NCI-H1092 (cell line): ENCODE data around the gene CHKA.

Source experiments
- DNase-seq: peaks from one replicate; lab custom pipeline; 2025; lab: John Stamatoyannopoulos, UW

CHKA gene

GRCh38 chr11:68013611-68014156 lies 107.5 kb downstream of the CHKA start:
- no peak for DNase-seq

- DNase-seq, result no peak
Measured at GRCh38 chr11:68012843-68013610, 108.2 kb downstream of the CHKA start.

DNA sequence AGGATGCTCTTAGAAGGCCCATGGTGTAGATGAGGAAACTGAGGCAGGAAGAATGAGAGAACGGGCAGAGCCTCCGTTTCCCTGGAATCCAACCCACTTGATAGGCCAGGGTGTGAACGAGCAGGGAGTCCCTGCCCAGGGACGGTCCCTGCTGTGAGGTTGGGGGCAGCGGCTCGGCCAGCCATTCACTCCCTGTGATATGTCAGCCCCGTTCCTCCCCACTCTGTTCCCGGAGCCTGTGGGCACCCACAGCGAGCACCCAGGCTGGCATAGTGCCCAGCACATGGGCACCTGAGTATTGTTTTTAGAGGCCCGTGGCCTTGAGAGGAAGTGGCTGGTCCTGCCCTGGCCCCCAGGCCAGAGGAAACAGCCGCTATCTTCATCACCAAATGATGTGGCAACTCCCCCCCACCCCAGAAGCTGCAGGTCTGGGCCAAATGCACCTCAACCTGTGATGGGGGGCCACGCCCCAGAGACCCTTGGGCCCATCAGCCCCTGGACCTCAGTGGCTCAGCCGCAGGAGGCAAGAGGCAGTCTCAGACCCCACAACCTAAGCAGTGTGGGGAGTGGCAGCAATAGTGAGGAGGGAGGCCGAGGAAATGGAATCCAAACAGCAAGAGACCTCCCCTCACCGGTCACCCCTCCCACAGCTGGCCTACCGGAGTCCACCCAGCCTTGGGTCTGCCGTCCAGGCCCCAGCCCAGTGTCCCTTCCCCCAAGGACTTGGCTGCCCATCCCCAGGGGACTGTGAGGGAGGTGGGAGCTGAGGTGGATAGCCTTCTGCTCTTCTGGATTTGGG lies 108.9 kb downstream of the CHKA start:
- DNase-seq, result no peak

DNA sequence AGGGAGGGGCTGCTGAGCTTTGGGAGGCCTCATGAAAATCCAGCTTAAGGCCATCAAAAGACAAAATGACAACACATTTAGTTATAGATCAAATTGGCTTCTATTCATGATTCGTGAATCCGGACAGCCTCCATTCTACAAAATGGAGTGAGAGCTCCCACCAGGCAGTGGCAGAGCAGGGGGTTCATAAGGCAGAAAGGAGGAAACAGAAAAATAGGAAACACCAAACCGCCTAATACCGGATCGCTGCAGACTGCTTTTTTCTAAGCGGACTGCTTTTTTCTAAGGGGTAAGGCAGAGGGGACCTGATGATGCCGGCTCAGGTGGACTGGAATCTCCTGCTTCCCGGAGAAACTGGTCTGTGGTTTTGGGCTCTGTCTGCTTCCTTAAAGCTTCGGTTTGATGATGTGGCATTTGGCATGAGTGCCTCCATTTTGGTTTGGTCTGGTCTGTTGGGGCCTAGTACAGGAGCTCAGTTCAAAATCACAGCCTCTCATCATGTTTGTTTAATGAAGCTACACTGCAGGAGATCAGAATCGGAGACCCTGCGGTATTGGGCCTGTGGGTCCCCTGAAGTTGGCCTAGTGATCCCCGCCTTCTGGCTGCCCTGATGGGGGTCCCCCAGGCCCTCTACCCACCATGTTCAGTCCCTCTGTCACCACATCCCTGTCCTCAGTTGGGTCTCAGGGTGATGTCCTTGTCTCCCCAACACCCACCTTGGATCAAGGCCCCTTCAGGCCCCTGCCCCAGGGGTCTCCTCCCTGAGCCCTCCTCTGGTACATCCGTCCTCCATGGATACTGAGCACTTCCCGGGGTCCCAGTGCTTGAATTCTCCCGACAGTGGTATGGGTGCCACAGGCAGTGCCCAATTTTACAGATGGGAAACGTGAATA lies 109.9 kb downstream of the CHKA start:
- DNase-seq, result no peak

DNA sequence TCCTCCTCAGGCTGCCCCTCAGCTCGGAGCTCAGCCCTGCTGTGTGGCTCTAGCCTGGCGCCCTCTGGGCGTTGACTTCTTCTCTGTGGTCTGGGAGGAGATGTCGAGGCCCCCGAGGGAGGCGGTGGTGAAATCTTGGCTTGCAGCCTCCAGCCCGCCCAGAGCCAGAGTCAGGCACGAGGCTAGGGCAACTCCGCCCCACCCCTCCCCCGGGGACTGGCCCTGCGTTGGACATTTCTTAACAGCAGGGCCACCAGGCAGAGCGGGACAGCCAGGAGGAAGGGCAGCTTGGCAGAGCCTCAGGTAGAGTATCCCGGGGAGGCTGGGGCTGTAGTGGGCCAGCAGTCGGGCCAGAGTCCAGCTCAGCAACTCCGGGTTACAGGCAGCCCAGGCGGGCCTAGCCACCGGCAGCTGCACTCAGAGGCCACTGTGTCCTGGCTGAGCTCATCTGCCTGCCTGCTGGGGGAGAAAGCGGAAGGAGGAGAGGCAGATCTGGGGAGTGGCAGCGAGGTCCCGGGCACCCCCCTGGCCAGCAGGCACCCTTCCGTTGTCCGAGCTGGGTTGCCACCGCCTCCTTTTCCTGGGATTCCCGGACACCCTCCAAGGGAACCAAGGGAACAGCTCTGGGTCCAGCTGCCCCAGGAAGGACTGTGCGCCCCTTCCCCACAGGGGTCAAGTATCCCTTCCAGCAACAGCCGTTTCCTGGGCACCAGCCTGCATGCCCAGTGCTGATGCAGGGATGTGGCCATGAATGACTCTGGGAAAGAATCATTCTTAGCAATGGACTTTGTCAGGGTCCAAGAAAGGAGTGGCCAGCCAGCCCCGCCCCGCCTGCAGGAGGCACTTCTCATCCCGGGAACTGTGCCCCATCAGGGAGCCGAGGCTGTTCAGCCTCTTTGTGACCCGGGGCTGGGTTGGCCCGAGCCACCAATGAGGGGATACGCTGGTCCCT lies 110.8 kb downstream of the CHKA start, which contains the start of gene ALDH3B1:
TSS of gene ALDH3B1 (plus strand) at position 238 of the 952 bp plus-strand sequence. CDS start 4,971 bp downstream, outside the sequence.
- DNase-seq, result no peak

GRCh38 chr11:68009391-68010089 lies 111.6 kb downstream of the CHKA start:
- DNase-seq, result no peak

GRCh38 chr11:68008381-68009337 lies 112.5 kb downstream of the CHKA start:
- DNase-seq, result no peak

DNA sequence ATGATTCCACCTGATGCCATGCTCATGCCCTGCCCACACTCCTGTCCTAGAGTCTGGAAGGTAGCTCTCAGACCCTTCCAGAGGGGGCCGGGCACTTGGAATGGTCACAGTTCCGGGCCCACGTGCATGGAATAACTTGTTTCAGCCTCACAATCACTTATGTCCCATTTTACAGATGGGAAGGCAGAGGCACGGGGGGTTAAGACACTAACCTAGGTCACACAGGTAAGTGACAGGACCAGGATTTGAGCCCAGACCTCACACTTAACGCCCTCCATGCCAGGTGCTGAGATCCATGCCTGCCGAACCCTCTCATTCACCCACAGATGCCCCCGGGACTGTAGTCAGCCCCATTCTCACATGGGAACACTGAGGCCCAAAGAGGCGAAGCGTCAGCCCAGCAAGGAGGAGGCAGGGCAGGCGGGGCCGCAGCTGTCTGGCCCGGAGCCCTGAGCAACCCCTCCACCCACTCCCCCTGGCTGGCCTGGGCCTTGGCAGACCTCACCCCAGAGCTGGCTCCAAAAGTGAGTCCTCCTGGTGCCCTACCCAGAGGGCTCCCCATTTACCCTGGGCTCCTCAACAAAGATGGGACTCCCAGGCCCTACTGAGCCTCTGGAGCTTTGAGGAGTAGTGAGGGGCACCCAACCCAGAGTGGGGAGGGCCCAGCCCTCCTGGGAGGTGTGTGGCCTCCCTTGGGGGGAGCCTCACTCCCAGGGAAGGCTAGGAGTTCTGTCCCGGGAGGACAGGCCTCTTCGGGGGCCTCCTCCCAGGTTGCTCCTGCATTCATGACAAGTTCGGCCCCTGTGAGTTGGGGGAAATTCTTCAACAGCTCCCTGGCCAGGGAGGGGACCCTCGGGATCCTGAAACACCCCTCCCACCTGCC lies 113.4 kb downstream of the CHKA start:
- DNase-seq, result no peak

DNA sequence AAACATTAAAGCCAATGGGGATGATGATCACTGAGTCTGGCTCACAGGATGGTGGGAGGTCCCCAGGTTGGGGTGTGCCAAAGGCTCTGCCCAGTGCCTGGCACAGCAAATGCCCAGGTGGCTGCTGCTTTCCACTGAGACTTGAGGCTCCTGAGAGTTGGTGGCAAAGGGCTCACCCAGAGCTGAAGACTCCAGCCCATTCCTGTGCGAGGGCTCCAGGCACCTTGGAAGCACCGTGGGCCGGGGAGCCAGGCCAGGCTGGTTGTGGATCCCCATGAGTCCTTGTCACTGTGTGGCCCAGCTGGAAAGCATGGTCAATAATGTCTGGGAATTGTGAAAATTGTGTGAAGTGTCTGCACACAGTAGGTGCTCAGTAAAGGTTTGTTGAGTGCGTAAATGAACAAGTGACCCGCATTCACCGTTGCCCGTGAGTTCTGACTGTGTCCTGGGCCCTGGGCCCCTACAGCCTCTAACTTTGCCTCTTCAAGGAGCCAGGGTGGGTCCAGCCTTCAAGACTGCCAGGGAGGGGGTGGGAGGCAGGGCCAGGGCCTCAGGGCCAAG lies 114.5 kb downstream of the CHKA start:
- DNase-seq, result no peak

DNA sequence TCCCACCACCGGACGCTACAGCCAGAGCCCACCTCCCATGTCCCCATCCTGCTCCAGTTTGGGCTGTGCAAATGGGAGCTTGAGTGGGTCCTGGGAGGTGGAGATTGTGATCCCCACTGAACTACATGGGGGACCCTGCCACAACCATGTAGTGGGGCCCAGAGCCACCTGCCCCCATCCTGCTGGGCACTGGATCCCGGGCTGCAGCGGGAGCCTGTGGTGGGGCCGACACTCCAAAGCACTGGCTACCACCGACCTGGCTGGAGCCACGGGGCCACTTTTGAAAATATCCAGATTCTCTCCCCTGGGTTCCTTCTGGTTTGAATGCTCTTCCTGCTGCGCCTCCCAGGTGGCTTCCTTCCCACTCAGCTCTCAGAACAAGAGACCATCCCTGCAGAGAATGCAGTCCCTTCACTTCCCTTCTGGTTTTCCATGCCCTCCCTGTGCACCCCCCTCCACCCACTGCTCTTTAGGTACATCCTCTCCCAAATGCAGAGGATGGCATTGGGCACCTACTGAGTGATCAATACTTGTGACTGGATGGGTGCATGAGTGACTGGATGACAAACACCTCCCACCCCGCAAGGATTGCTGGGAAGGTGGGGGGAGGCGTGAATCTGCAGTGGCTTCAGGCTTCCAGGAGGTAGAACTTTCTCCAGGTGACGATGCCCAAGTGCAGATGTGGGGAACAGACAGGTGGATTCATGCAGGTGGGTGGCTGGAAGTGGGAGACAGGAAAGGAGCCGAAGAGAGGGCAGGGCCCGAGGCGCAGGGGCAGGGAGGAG lies 116.4 kb downstream of the CHKA start:
- DNase-seq, result no peak

DNA sequence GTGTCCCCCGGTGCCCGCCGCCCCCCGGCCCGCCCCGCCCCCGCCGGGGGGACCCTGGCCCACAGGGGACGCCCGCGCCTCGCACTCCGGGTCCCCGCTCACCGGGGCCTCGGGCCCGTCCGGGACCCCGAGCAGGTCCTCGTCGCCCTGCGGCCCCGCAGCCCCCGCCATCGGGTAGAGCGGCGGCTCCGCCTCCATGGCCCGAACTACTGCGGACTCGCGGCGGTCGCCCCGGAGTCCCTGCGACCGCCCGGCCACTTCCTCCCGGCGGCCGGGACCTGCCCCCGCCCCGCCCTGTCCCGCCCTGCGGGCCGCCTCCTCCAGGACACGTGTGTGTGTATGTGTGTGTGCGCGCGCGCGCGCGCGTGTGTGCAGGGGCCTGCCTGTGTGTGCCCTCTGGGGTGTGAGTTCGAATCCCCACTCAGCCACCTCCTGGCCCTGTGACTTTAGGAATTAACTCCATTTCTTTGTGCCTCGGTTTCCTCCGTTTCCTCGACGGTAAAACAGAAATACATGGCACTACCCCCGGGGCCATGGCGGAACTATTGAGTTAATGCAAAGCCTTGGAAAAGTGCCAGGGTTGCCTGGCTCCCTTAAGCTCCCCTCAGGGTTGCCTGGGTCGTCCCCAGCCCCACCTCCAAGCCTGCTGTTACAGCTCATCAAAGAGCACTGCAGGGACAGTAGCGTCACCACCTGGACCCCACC lies 117.2 kb downstream of the CHKA start, which contains the start of gene UNC93B1:
TSS of gene UNC93B1 (minus strand) at position 252 of the 705 bp plus-strand sequence. CDS start at position 198, 54 bp downstream.
- no peak for DNase-seq

DNA sequence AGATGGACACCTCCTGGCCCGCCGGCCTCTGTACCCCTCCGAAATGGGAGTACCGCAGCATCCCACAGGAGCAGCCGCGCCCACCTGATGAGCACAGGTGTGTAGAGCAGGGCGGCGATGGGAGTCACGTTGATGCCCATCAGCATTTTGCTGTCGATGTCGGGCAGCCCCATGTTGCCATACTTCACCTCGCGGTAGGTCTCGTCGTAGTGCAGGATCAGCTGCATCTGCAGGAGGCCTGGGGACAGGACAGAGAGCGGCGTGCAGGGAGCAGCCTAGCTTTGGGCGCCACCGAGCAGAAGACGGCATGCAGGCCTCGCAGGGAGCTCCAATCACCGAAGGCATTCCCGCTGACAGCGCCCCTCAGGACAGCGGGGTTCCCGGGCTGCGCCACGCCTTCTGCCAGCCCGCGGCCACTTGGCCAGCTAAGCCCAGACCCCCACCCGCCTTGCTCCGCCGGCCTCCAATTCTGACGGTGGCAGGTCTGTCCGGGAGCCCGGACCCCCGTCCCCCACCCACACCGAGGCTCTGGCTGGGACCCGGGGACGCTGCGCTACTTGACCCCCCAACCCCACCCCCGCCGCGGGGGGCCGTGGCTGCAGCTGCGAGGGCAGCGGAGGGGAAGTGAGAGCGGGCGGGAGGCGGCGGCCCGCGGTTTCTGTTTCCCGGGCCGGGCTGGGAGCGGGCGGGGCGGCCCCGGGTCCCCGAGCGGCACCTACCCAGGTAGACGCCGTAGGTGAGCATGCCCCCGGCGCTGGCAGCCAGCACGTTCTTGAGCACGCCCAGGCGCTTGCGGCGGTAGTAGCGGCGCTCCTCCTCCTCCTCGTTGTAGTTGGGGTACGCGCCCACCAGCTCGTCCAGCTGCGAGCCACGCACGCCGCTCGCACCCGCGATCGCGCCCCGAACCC lies 118.0 kb downstream of the CHKA start:
- no peak for DNase-seq
